Measurements from ENCODE around the gene RAP1GAP. TPM values are rescaled to one million over a fixed set of nuclear protein-coding genes. Genes with fewer than 3 reads are reported as not detected.

Gene RAP1GAP
- total and polyA plus RNA-seq, 5 donors from 2014 or later = 0.84 TPM; not detected in 4

DNA sequence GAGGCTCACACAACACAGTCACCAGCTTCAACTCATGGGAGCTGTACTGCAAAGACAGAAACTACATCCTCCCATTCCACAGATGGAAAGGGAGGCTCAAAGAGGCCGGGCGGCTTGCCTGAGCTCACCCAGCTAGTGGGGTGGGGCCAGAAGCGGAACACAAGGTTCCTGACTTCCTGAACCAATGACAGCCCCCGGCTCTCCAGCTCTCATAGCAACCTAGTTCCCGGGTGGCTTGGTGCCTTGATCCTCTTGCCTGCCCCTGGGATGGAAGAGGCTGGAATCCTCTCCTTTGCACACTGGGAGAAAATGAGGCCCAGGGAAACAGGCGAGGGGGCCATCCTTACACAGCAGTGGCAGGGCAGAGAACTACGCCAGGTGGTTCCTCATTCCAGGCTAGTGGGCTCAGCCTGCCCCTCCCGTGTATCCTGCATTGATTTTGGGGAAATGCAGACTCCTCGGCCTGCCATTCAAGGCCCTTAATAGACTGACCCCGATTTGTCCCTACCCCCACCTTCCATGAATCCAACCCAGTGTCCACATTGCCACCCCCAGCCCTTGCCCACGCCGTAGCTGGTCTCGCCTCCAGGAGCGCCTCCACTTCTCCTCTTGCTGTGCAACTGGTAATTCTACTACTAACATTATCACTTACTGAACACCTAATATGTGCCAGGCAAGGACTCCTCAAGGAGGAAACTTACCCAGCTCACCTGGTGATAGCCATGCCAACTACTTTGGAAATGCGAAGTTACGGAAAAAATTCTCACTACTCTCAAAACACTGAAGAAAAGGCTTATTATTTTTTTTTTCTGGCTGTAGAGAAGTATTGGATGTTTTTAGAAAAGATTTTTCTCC lies 5.0 kb downstream of the RAP1GAP start:
- H3K27me3 ChIP-seq (ENCODE audit: control insufficient read depth, insufficient read depth, low read length) = peaks cover 13% of the 10 kb centered on the region
- H3K4me3 Mint-ChIP-seq = no peak overlapping the region
- DNase-seq = no peak

GRCh38 chr1:21663248-21663950 lies 5.8 kb downstream of the RAP1GAP start:
- H3K4me3 ChIP-seq (ENCODE audit: low read depth, low read length) = no peak overlapping the region
- Mint-ChIP-seq H3K36me3 (no peaks in the 10 kb centered on the region), H3K27me3 (peaks cover 51% of the 10 kb centered on the region), H3K9me3 (peaks cover 0 to 2% (median 0%) of the 10 kb centered on the region in 7 donors), H3K4me1 (peaks cover 0 to 7% (median 4%) of the 10 kb centered on the region in 4 donors), H3K4me3 (no peak overlapping the region), H3K27ac (no peak overlapping the region)
- H3K27ac ChIP-seq (ENCODE audit: insufficient read depth, low read length, poor library complexity, severe bottlenecking) = no peak overlapping the region
- peaks cover 11% of the 10 kb centered on the region for H3K4me1 ChIP-seq (ENCODE audit: control insufficient read depth, insufficient read depth, low read length, poor library complexity, severe bottlenecking)
- peaks cover 13% of the 10 kb centered on the region for H3K27me3 ChIP-seq (ENCODE audit: control insufficient read depth, insufficient read depth, low read length)
- DNase-seq (no peak), ATAC-seq (ENCODE audit: low read depth in 2 of 2) (no peak)
- no peaks in the 10 kb centered on the region for H3K36me3 ChIP-seq (ENCODE audit: control insufficient read depth, insufficient read depth, low read length)
- H3K9me3 ChIP-seq (ENCODE audit: control insufficient read depth in 2 of 2, low read length in 2 of 2) = no peaks in the 10 kb centered on the region

More for the DNA sequence above, 5.0 kb downstream of the RAP1GAP start:
- ATAC-seq (ENCODE audit: low read depth in 2 of 2) = no peak
- Histone ChIP-seq H3K27ac (ENCODE audit: insufficient read depth, low read length, poor library complexity, severe bottlenecking) (no peak overlapping the region), H3K36me3 (ENCODE audit: control insufficient read depth, insufficient read depth, low read length) (no peaks in the 10 kb centered on the region), H3K9me3 (ENCODE audit: control insufficient read depth in 2 of 2, low read length in 2 of 2) (no peaks in the 10 kb centered on the region), H3K4me3 (ENCODE audit: low read depth, low read length) (no peak overlapping the region), H3K4me1 (ENCODE audit: control insufficient read depth, insufficient read depth, low read length, poor library complexity, severe bottlenecking) (peaks cover 19% of the 10 kb centered on the region)
- peaks cover 0 to 2% (median 0%) of the 10 kb centered on the region in 7 donors for H3K9me3 Mint-ChIP-seq
- peaks cover 0 to 8% (median 4%) of the 10 kb centered on the region in 4 donors for H3K4me1 Mint-ChIP-seq
- H3K27ac Mint-ChIP-seq = no peak overlapping the region
- no peaks in the 10 kb centered on the region for H3K36me3 Mint-ChIP-seq
- H3K27me3 Mint-ChIP-seq = peaks cover 53% of the 10 kb centered on the region

DNA sequence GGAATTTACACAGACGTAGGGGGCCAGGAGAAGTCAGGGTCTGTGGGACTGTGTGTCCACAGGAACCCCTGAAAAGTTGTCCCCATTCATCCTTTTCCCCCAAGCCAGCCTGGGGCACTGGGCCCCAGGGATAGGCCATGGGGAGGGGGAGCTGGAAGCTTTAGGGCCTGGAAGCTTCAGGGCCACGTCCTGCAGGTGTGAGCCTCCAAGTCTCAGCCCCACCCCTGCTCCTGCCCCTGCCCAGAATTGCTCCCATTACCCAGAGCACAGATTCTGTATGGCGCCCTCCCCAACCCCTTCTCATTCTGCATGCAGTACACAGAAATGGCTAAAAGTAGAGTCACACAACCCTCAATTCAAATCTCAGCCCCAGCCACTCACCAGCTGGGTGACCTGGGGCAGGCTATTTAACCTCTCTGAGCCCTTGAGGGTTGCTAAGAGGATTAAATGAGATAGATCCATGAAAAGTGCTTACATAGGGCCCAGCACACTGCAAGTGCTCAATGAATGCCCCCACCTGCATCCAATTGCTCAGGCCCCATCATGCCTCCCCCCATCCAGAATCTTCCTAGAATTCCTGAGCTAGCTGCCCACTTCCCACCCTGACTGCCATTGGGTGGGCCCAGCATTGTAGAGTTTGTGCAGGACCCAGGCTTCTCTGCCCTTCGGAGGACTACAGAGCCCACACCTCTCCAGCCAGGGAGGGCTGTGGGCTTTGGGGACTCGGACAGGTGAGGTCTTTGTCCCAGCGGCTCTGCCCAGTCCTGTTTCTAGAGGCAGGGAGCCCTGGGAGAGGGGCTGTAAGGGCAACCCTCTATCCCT lies 6.5 kb downstream of the RAP1GAP start:
- no peak overlapping the region for H3K4me3 ChIP-seq (ENCODE audit: low read depth, low read length)
- H3K27ac ChIP-seq (ENCODE audit: insufficient read depth, low read length, poor library complexity, severe bottlenecking) = no peak overlapping the region
- peaks cover 8% of the 10 kb centered on the region for H3K27me3 ChIP-seq (ENCODE audit: control insufficient read depth, insufficient read depth, low read length)
- H3K36me3 Mint-ChIP-seq = no peaks in the 10 kb centered on the region
- peaks cover 8% of the 10 kb centered on the region for H3K4me1 ChIP-seq (ENCODE audit: control insufficient read depth, insufficient read depth, low read length, poor library complexity, severe bottlenecking)
- no peaks in the 10 kb centered on the region for H3K9me3 ChIP-seq (ENCODE audit: control insufficient read depth in 2 of 2, low read length in 2 of 2)
- H3K27me3 Mint-ChIP-seq = peaks cover 44% of the 10 kb centered on the region
- ATAC-seq (ENCODE audit: low read depth in 2 of 2) (no peak), DNase-seq (no peak)
- no peaks in the 10 kb centered on the region for H3K36me3 ChIP-seq (ENCODE audit: control insufficient read depth, insufficient read depth, low read length)
- no peak overlapping the region for H3K27ac Mint-ChIP-seq
- H3K4me3 Mint-ChIP-seq = no peak overlapping the region
- peaks cover 0 to 2% (median 0%) of the 10 kb centered on the region in 7 donors for H3K9me3 Mint-ChIP-seq
- peaks cover 0 to 6% (median 3%) of the 10 kb centered on the region in 4 donors for H3K4me1 Mint-ChIP-seq

- Histone ChIP-seq H3K4me3 (ENCODE audit: low read depth, low read length) (no peak overlapping the region), H3K27ac (ENCODE audit: insufficient read depth, low read length, poor library complexity, severe bottlenecking) (no peak overlapping the region), H3K27me3 (ENCODE audit: control insufficient read depth, insufficient read depth, low read length) (peaks cover 5% of the 10 kb centered on the region), H3K9me3 (ENCODE audit: control insufficient read depth in 2 of 2, low read length in 2 of 2) (no peaks in the 10 kb centered on the region), H3K4me1 (ENCODE audit: control insufficient read depth, insufficient read depth, low read length, poor library complexity, severe bottlenecking) (peaks cover 8% of the 10 kb centered on the region), H3K36me3 (ENCODE audit: control insufficient read depth, insufficient read depth, low read length) (no peaks in the 10 kb centered on the region)
- no peak overlapping the region for H3K27ac Mint-ChIP-seq
- H3K4me3 Mint-ChIP-seq = no peak overlapping the region
- no peak for ATAC-seq (ENCODE audit: low read depth in 2 of 2)
- peaks cover 36% of the 10 kb centered on the region for H3K27me3 Mint-ChIP-seq
- DNase-seq = no peak
- peaks cover 0 to 2% (median 0%) of the 10 kb centered on the region in 7 donors for H3K9me3 Mint-ChIP-seq
- peaks cover 0 to 6% (median 3%) of the 10 kb centered on the region in 4 donors for H3K4me1 Mint-ChIP-seq
- H3K36me3 Mint-ChIP-seq = no peaks in the 10 kb centered on the region
Observed at GRCh38 chr1:21661886-21662285, 7.3 kb downstream of the RAP1GAP start.

- no peak for ATAC-seq (ENCODE audit: low read depth in 2 of 2)
- H3K9me3 Mint-ChIP-seq = peaks cover 0 to 2% (median 0%) of the 10 kb centered on the region in 7 donors
Observed at GRCh38 chr1:21659924-21660326, 9.2 kb downstream of the RAP1GAP start.

DNA sequence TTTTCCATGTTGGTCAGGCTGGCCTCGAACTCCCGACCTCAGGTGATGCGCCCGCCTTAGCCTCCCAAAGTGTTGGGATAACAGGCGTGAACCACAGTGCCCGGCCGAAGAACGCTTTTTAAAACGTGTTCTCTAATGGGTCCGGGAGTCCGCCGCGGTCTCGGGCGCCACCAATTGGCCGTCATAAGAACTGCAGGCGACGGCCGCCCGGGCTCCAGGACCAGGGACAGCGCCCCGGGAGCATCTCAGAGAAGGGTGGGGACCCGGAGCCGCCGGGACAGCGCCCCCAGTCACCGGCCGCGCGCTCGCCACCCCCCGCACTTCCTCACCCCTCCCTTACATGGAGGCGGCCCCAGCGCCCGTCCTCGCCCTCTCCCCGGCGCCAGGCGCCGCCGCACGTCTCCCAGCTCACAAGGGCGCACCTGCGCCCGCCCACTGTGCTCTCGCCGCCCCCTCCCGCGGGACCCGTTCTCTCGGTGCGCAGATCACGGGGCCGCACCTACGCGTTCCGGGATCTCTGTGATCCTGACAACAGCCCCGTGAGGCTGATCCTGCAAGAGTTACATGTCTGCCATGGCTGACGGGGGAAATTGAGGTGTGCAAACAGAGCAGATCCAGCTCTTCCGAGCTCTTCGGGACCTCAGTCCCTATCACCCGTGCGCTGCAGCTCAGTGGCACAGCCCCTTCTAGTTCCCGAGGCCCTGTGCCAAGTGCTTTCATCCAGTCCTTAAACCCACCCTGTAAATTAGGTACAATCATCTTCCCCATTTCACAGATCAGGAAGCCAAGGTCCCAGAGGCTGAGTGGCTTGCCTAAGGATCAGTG lies 9.8 kb downstream of the RAP1GAP start:
- Mint-ChIP-seq H3K27me3 (peaks cover 17% of the 10 kb centered on the region), H3K4me3 (peak overlapping the region in 2 of 4 donors; percentile 31 to 48), H3K9me3 (peaks cover 0 to 2% (median 0%) of the 10 kb centered on the region in 7 donors), H3K36me3 (no peaks in the 10 kb centered on the region), H3K27ac (peak overlapping the region in 1 of 3 donors; percentile 43), H3K4me1 (peaks cover 2 to 6% (median 3%) of the 10 kb centered on the region in 4 donors)
- Histone ChIP-seq H3K27me3 (ENCODE audit: control insufficient read depth, insufficient read depth, low read length) (peaks cover 3% of the 10 kb centered on the region), H3K9me3 (ENCODE audit: control insufficient read depth in 2 of 2, low read length in 2 of 2) (no peaks in the 10 kb centered on the region), H3K27ac (ENCODE audit: insufficient read depth, low read length, poor library complexity, severe bottlenecking) (no peak overlapping the region), H3K4me1 (ENCODE audit: control insufficient read depth, insufficient read depth, low read length, poor library complexity, severe bottlenecking) (peaks cover 8% of the 10 kb centered on the region), H3K36me3 (ENCODE audit: control insufficient read depth, insufficient read depth, low read length) (no peaks in the 10 kb centered on the region), H3K4me3 (ENCODE audit: low read depth, low read length) (peak overlapping the region; percentile 48)
- DNase-seq (peak; percentile 68 to 79 (median 72)), ATAC-seq (ENCODE audit: low read depth in 2 of 2) (peak; percentile 80 to 88)

More at GRCh38 chr1:21659924-21660326, 9.2 kb downstream of the RAP1GAP start:
- H3K27me3 ChIP-seq (ENCODE audit: control insufficient read depth, insufficient read depth, low read length) = peaks cover 4% of the 10 kb centered on the region
- Mint-ChIP-seq H3K27me3 (peaks cover 20% of the 10 kb centered on the region), H3K27ac (no peak overlapping the region), H3K4me1 (peaks cover 0 to 6% (median 3%) of the 10 kb centered on the region in 4 donors), H3K36me3 (no peaks in the 10 kb centered on the region), H3K4me3 (no peak overlapping the region)
- H3K9me3 ChIP-seq (ENCODE audit: control insufficient read depth in 2 of 2, low read length in 2 of 2) = no peaks in the 10 kb centered on the region
- H3K4me1 ChIP-seq (ENCODE audit: control insufficient read depth, insufficient read depth, low read length, poor library complexity, severe bottlenecking) = peaks cover 8% of the 10 kb centered on the region
- H3K4me3 ChIP-seq (ENCODE audit: low read depth, low read length) = no peak overlapping the region
- no peak overlapping the region for H3K27ac ChIP-seq (ENCODE audit: insufficient read depth, low read length, poor library complexity, severe bottlenecking)
- no peaks in the 10 kb centered on the region for H3K36me3 ChIP-seq (ENCODE audit: control insufficient read depth, insufficient read depth, low read length)
- DNase-seq = no peak
